ENCODE data around the gene ZBTB7C. TPM values are rescaled to one million over a fixed set of nuclear protein-coding genes. Genes with fewer than 3 reads are reported as not detected.

The ZBTB7C gene
- total and polyA plus RNA-seq, 9 of the 15 experiments (the other 6 are each of a cell fraction or from before 2014, with no cell fraction given) = not detected

- Histone ChIP-seq H3K9me3 (replicated peaks; ENCODE audit: control insufficient read depth, insufficient read depth, low read depth, low read length) (no peaks in the 10 kb centered on the region), H3K4me3 (no peak overlapping the region), H3K4me1 (replicated peaks in 1 of 2; ENCODE audit: control insufficient read depth in 2 of 2, insufficient read depth in 2 of 2, low read length in 2 of 2) (no peaks in the 10 kb centered on the region), H3K27me3 (ENCODE audit: control insufficient read depth in 2 of 2, insufficient read depth in 2 of 2, low read length in 2 of 2) (peaks cover 0 to 15% of the 10 kb centered on the region in 2 experiments; a peak in 1 of 5 replicates), H3K27ac (ENCODE audit: extremely low read depth, low read depth, low read length) (no peak overlapping the region), H3K9me1 (ENCODE audit: control insufficient read depth, insufficient read depth, low read length) (no peaks in the 10 kb centered on the region), H2AFZ (ENCODE audit: low read depth, low read length) (no peak overlapping the region), H3K79me2 (ENCODE audit: control insufficient read depth, insufficient read depth, low read length) (no peaks in the 10 kb centered on the region), H3K4me2 (ENCODE audit: insufficient read depth, low read length) (no peak overlapping the region), H4K20me1 (replicated peaks; ENCODE audit: control insufficient read depth, insufficient read depth, low read length) (no peaks in the 10 kb centered on the region), H3K9ac (ENCODE audit: insufficient read depth in 1 of 2, low read depth in 2 of 2, low read length in 2 of 2) (no peak overlapping the region), H3K36me3 (ENCODE audit: control insufficient read depth, insufficient read depth, low read length) (no peaks in the 10 kb centered on the region)
- DNase-seq (ENCODE audit: extremely low read depth in 1 of 4, low spot score in 3 of 4) (no peak), FAIRE-seq (no peak), ATAC-seq (no peak)
- TF ChIP-seq ELK3 (CRISPR knock-in tag; IDR thresholded peaks at IDR 0.05) (no peak), NRF1 (conservative IDR thresholded peaks at IDR 0.05 in 1 of 2, IDR thresholded peaks at IDR 0.05 in 1 of 2) (no peak), ZNF239 (CRISPR knock-in tag; IDR thresholded peaks at IDR 0.05) (no peak), MYC (IDR thresholded peaks at IDR 0.05; ENCODE audit: low read depth, low read length) (no peak), MYC (CRISPR knock-in tag; IDR thresholded peaks at IDR 0.05; ENCODE audit: borderline replicate concordance, low read depth) (no peak), XRCC4 (IDR thresholded peaks at IDR 0.05; ENCODE audit: extremely low read depth, insufficient read depth, insufficient read length) (no peak)
- intact Hi-C loops (cut with micrococcal nuclease) = no loop called here
- in situ Hi-C loops (cut with MboI) = no loop called here
- POLR2A ChIA-PET = interaction anchor here (0.8 kb wide), 1 partner anchor 22 kb away, joined by 3 read pairs; no protein-coding TSS in a partner anchor
- CTCF ChIA-PET (ENCODE audit: low intra/inter-chr PET ratio) = no interaction called here
- BruUV-seq (replicated peaks) = no TSS peak
- WGBS (ENCODE audit: insufficient coverage, low coverage, missing lambda C conversion rate) = 10% methylated on average over 3 of the region's 3 CpGs
Measured at GRCh38 chr18:48359626-48360025, 49.6 kb downstream of the ZBTB7C start.

Measured in K562 (cell line).